CMK (cell line): ENCODE measurements around the gene IKZF5.

ENCODE experiments used
- DNase-seq: peaks from one replicate; pipeline ENCODE4 v3.0.0-alpha.2; 2010; ENCODE audit warnings: low read depth

Gene IKZF5

GRCh38 chr10:122980209-122981065 lies 28.2 kb downstream of the IKZF5 start, which contains the start of gene PSTK:
PSTK (plus strand) TSS chr10:122980401; CDS start chr10:122980480, 79 bp downstream.
- peak; percentile 63 for DNase-seq

GRCh38 chr10:122974543-122975064 lies 34.0 kb downstream of the IKZF5 start:
- no peak for DNase-seq

GRCh38 chr10:122974023-122974422 lies 34.6 kb downstream of the IKZF5 start:
- no peak for DNase-seq

- no peak for DNase-seq
Measured at GRCh38 chr10:122968698-122969097, 39.9 kb downstream of the IKZF5 start.

GRCh38 chr10:122966879-122967278 lies 41.7 kb downstream of the IKZF5 start:
- no peak for DNase-seq

GRCh38 chr10:122962405-122962804 lies 46.2 kb downstream of the IKZF5 start:
- DNase-seq: no peak

- DNase-seq: no peak
Measured at GRCh38 chr10:122957474-122957873, 51.1 kb downstream of the IKZF5 start.

GRCh38 chr10:122955892-122956291 lies 52.7 kb downstream of the IKZF5 start:
- no peak for DNase-seq

- no peak for DNase-seq
Measured at GRCh38 chr10:122954731-122955050, 53.9 kb downstream of the IKZF5 start.

GRCh38 chr10:122953902-122954730 lies 54.5 kb downstream of the IKZF5 start, which contains the start of gene C10orf88:
C10orf88 (minus strand) TSS chr10:122954227; CDS start chr10:122954178, 49 bp downstream.
- peak; percentile 95 for DNase-seq

- DNase-seq: no peak
Measured at GRCh38 chr10:122949296-122949695, 59.3 kb downstream of the IKZF5 start.
